ENCODE data around the gene MUC15. TPM values are rescaled to one million over a fixed set of nuclear protein-coding genes. Genes with fewer than 3 reads are reported as not detected.
A peak's percentile ranks its signal among the peaks of the same experiment; 100 is the strongest.

Gene MUC15
- total RNA-seq, 1 donor from 2014 or later, result not detected

GRCh38 chr11:26557666-26558065, 14.4 kb downstream of the MUC15 start:
- H3K4me3 ChIP-seq (ENCODE audit: low read depth, low read length), result no peak overlapping the region
- no peak for TF ChIP-seq CTCF (IDR thresholded peaks at IDR 0.05; ENCODE audit: insufficient read depth, low read length, poor library complexity, severe bottlenecking)
- no peaks in the 10 kb centered on the region for H3K27me3 ChIP-seq (ENCODE audit: control insufficient read depth, insufficient read depth, low read length)
- no peak for DNase-seq (ENCODE audit: low read depth)
- H3K36me3 ChIP-seq (ENCODE audit: control insufficient read depth, insufficient read depth, low read length), result no peaks in the 10 kb centered on the region

GRCh38 chr11:26556582-26556981, 15.5 kb downstream of the MUC15 start:
- no peaks in the 10 kb centered on the region for H3K36me3 ChIP-seq (ENCODE audit: control insufficient read depth, insufficient read depth, low read length)
- H3K4me3 ChIP-seq (ENCODE audit: low read depth, low read length), result no peak overlapping the region
- TF ChIP-seq CTCF (IDR thresholded peaks at IDR 0.05; ENCODE audit: insufficient read depth, low read length, poor library complexity, severe bottlenecking), result no peak
- H3K27me3 ChIP-seq (ENCODE audit: control insufficient read depth, insufficient read depth, low read length), result no peaks in the 10 kb centered on the region
- DNase-seq (ENCODE audit: low read depth), result no peak

- no peak for DNase-seq (ENCODE audit: low read depth)
- no peaks in the 10 kb centered on the region for H3K36me3 ChIP-seq (ENCODE audit: control insufficient read depth, insufficient read depth, low read length)
- H3K27me3 ChIP-seq (ENCODE audit: control insufficient read depth, insufficient read depth, low read length), result no peaks in the 10 kb centered on the region
- no peak for TF ChIP-seq CTCF (IDR thresholded peaks at IDR 0.05; ENCODE audit: insufficient read depth, low read length, poor library complexity, severe bottlenecking)
- H3K4me3 ChIP-seq (ENCODE audit: low read depth, low read length), result no peak overlapping the region
These were observed 17.6 kb downstream of the MUC15 start for GRCh38 chr11:26554455-26554854.

GRCh38 chr11:26553182-26553581, 18.9 kb downstream of the MUC15 start:
- Histone ChIP-seq H3K4me3 (ENCODE audit: low read depth, low read length) (no peak overlapping the region), H3K36me3 (ENCODE audit: control insufficient read depth, insufficient read depth, low read length) (no peaks in the 10 kb centered on the region), H3K27me3 (ENCODE audit: control insufficient read depth, insufficient read depth, low read length) (no peaks in the 10 kb centered on the region)
- DNase-seq (ENCODE audit: low read depth), result no peak
- no peak for TF ChIP-seq CTCF (IDR thresholded peaks at IDR 0.05; ENCODE audit: insufficient read depth, low read length, poor library complexity, severe bottlenecking)

GRCh38 chr11:26551186-26551801, 20.8 kb downstream of the MUC15 start:
- Histone ChIP-seq H3K27me3 (ENCODE audit: control insufficient read depth, insufficient read depth, low read length) (no peaks in the 10 kb centered on the region), H3K36me3 (ENCODE audit: control insufficient read depth, insufficient read depth, low read length) (no peaks in the 10 kb centered on the region), H3K4me3 (ENCODE audit: low read depth, low read length) (no peak overlapping the region)
- TF ChIP-seq CTCF (IDR thresholded peaks at IDR 0.05; ENCODE audit: insufficient read depth, low read length, poor library complexity, severe bottlenecking), result peak; percentile 53
- no peak for DNase-seq (ENCODE audit: low read depth)

GRCh38 chr11:26550022-26550421, 22.0 kb downstream of the MUC15 start:
- DNase-seq (ENCODE audit: low read depth), result no peak
- TF ChIP-seq CTCF (IDR thresholded peaks at IDR 0.05; ENCODE audit: insufficient read depth, low read length, poor library complexity, severe bottlenecking), result no peak
- no peaks in the 10 kb centered on the region for H3K36me3 ChIP-seq (ENCODE audit: control insufficient read depth, insufficient read depth, low read length)

More at GRCh38 chr11:26550022-26550421, 22.0 kb downstream of the MUC15 start:
- Histone ChIP-seq H3K4me3 (ENCODE audit: low read depth, low read length) (no peak overlapping the region), H3K27me3 (ENCODE audit: control insufficient read depth, insufficient read depth, low read length) (no peaks in the 10 kb centered on the region)
